Cardiac muscle cell (in vitro differentiated cells and primary cell): ENCODE results near the gene DCDC2B. TPM values are rescaled to one million over a fixed set of nuclear protein-coding genes. Genes with fewer than 3 reads are reported as not detected.

Experiments
- DNase-seq, 2 donors: peaks; one replicate each; pipeline versions ENCODE4 v3.0.0 to v3.0.0-alpha.2; 2010 to 2017; ENCODE audit warnings: low read depth in 1 of 2, low spot score in 1 of 2
- H3K27ac ChIP-seq: fragments of 200-600 bp; sonication (generic); 2 replicates; pipeline ENCODE4 v1.5.1; 2016
- H3K27me3 ChIP-seq: fragments of 200-600 bp; sonication (generic); 2 replicates; pipeline ENCODE4 v1.6.0; 2016; ENCODE audit warnings: control low read depth
- H3K36me3 ChIP-seq: fragments of 200-600 bp; sonication (generic); 2 replicates; pipeline ENCODE4 v1.5.1; 2016; ENCODE audit warnings: control low read depth
- H3K4me1 ChIP-seq: fragments of 200-600 bp; sonication (generic); 2 replicates; pipeline ENCODE4 v1.8.1; 2017; ENCODE audit warnings: low read depth, mild to moderate bottlenecking, mixed run types
- H3K4me3 ChIP-seq: fragments of 200-600 bp; sonication (generic); 2 replicates; pipeline ENCODE4 v1.5.1; 2016; ENCODE audit warnings: mild to moderate bottlenecking
- H3K9me3 ChIP-seq: fragments of 200-600 bp; sonication (generic); 2 replicates; pipeline ENCODE4 v1.5.1; 2017; ENCODE audit warnings: low read depth, mild to moderate bottlenecking, control low read depth
- CTCF ChIP-seq: IDR thresholded peaks from 2 replicates; pipeline ENCODE4 v1.5.1; 2012; ENCODE audit warnings: low read depth, mild to moderate bottlenecking, low read length
- polyA plus RNA-seq: library from polyadenylated mRNA; unstranded; fragments of >200 nt; fragmentation: Nextera tagmentation; extraction: Ambion mirVana; gene quantifications from 2 replicates; pipeline ENCODE4 v1.2.1, GENCODE V29; 2016
- total RNA-seq: library from RNA; depleted of rRNA; stranded (reverse); fragments of >200 nt; gene quantifications from 2 replicates; pipeline ENCODE4 v1.2.3, GENCODE V29; 2016

The DCDC2B gene
- total and polyA plus RNA-seq, 2 experiments from 2014 or later, result 0.72 TPM; not detected in 1

- no peak for DNase-seq
- no peaks in the 10 kb centered on the region for H3K4me1 ChIP-seq
- H3K9me3 ChIP-seq, result no peaks in the 10 kb centered on the region
- no peaks in the 10 kb centered on the region for H3K27me3 ChIP-seq
- TF ChIP-seq CTCF, result no peak
- no peak overlapping the region for H3K4me3 ChIP-seq
- H3K27ac ChIP-seq, result no peak overlapping the region
- H3K36me3 ChIP-seq, result peaks cover 80% of the 10 kb centered on the region
These were observed 16.5 kb upstream of the DCDC2B start for GRCh38 chr1:32192220-32192948.

- Histone ChIP-seq H3K4me3 (no peak overlapping the region), H3K9me3 (no peaks in the 10 kb centered on the region), H3K4me1 (peaks cover 12% of the 10 kb centered on the region), H3K27me3 (no peaks in the 10 kb centered on the region), H3K36me3 (peaks cover 55% of the 10 kb centered on the region), H3K27ac (no peak overlapping the region)
- TF ChIP-seq CTCF, result no peak
- DNase-seq, result no peak
These were observed 13.9 kb upstream of the DCDC2B start for GRCh38 chr1:32194984-32195383.

GRCh38 chr1:32195531-32195930 is 13.4 kb upstream of the DCDC2B start:
- Histone ChIP-seq H3K36me3 (peaks cover 50% of the 10 kb centered on the region), H3K9me3 (no peaks in the 10 kb centered on the region), H3K4me1 (peaks cover 12% of the 10 kb centered on the region), H3K27ac (no peak overlapping the region), H3K4me3 (no peak overlapping the region), H3K27me3 (no peaks in the 10 kb centered on the region)
- no peak for DNase-seq
- TF ChIP-seq CTCF, result no peak

- DNase-seq, result no peak
- H3K36me3 ChIP-seq, result peaks cover 48% of the 10 kb centered on the region
- no peaks in the 10 kb centered on the region for H3K9me3 ChIP-seq
- TF ChIP-seq CTCF, result no peak
- no peak overlapping the region for H3K4me3 ChIP-seq
- no peak overlapping the region for H3K27ac ChIP-seq
- H3K27me3 ChIP-seq, result no peaks in the 10 kb centered on the region
- H3K4me1 ChIP-seq, result peaks cover 12% of the 10 kb centered on the region
These were observed 12.7 kb upstream of the DCDC2B start for GRCh38 chr1:32195972-32196823.

DNA sequence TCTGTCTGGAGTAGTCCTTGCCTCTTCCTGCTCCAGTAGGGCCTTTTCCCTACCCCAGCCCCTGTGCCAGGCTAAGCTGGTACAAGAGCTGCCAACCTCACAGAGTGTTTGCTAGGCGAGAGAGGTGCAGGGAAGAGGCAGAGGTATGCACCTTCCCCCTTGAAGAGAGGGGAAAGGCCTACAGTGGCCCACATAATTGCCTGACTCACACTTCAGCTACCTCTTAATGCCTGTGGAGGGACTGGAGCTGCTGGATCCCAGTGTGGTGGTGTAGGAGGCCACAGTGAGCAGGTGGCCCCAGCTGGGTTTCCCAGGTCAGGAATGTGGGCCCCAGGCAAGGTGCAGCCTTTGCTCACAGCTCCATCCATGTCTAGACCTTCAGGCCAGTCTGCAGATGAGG is 11.8 kb upstream of the DCDC2B start:
- peaks cover 43% of the 10 kb centered on the region for H3K36me3 ChIP-seq

More for the DNA sequence above, 11.8 kb upstream of the DCDC2B start:
- Histone ChIP-seq H3K27ac (no peak overlapping the region), H3K9me3 (no peaks in the 10 kb centered on the region), H3K4me1 (peaks cover 12% of the 10 kb centered on the region), H3K27me3 (no peaks in the 10 kb centered on the region), H3K4me3 (no peak overlapping the region)
- TF ChIP-seq CTCF, result no peak
- no peak for DNase-seq
